Measurements from ENCODE around the gene SLC22A3.

- TF ChIP-seq, protein P1, sequence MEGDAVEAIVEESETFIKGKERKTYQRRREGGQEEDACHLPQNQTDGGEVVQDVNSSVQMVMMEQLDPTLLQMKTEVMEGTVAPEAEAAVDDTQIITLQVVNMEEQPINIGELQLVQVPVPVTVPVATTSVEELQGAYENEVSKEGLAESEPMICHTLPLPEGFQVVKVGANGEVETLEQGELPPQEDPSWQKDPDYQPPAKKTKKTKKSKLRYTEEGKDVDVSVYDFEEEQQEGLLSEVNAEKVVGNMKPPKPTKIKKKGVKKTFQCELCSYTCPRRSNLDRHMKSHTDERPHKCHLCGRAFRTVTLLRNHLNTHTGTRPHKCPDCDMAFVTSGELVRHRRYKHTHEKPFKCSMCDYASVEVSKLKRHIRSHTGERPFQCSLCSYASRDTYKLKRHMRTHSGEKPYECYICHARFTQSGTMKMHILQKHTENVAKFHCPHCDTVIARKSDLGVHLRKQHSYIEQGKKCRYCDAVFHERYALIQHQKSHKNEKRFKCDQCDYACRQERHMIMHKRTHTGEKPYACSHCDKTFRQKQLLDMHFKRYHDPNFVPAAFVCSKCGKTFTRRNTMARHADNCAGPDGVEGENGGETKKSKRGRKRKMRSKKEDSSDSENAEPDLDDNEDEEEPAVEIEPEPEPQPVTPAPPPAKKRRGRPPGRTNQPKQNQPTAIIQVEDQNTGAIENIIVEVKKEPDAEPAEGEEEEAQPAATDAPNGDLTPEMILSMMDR (conservative IDR thresholded peaks at IDR 0.05 in 1 of 2, IDR thresholded peaks at IDR 0.05 in 1 of 2; ENCODE audit: low read depth in 1 of 2, low read length in 2 of 2): no peak
- no peak for TF ChIP-seq EZH2 (IDR thresholded peaks at IDR 0.05; ENCODE audit: low read length, missing control alignments)
Measured at GRCh38 chr6:160494576-160494975, 146.4 kb downstream of the SLC22A3 start.

Measured in fibroblast of lung (primary cell).